ENCODE results near the gene GMDS. TPM values are rescaled to one million over a fixed set of nuclear protein-coding genes. Genes with fewer than 3 reads are reported as not detected.

GMDS gene
- total and polyA plus RNA-seq, 11 donors = 4.5 to 10.7 (median 7.0) TPM

GRCh38 chr6:1744543-1744942 is 500.9 kb downstream of the GMDS start:
- ATAC-seq (no peak), DNase-seq (no peak)
- Histone ChIP-seq H3K27me3 (no peaks in the 10 kb centered on the region), H3K9me3 (no peaks in the 10 kb centered on the region), H3K4me3 (no peak overlapping the region), H3K36me3 (no peaks in the 10 kb centered on the region), H3K4me1 (no peaks in the 10 kb centered on the region), H3K27ac (no peak overlapping the region)
- intact Hi-C loops (cut with DNase I) = no loop called here
- TF ChIP-seq POLR2A (IDR thresholded peaks at IDR 0.05) (no peak), CTCF (IDR thresholded peaks at IDR 0.05) (no peak)
- WGBS, 4 donors = 92 to 97% (median 94%) methylated on average over 8 to 9 of the region's 9 CpGs

GRCh38 chr6:1739680-1740079 is 505.7 kb downstream of the GMDS start:
- Histone ChIP-seq H3K27me3 (no peaks in the 10 kb centered on the region), H3K4me3 (no peak overlapping the region), H3K36me3 (no peaks in the 10 kb centered on the region), H3K4me1 (no peaks in the 10 kb centered on the region), H3K9me3 (no peaks in the 10 kb centered on the region), H3K27ac (no peak overlapping the region)
- ATAC-seq = no peak
- TF ChIP-seq POLR2A (IDR thresholded peaks at IDR 0.05) = no peak
- intact Hi-C loops (cut with DNase I) = no loop called here
- DNase-seq = no peak
- 93 to 98% (median 96%) methylated on average over 2 of the region's 2 CpGs for WGBS, 4 donors

- Histone ChIP-seq H3K27me3 (no peaks in the 10 kb centered on the region), H3K4me1 (no peaks in the 10 kb centered on the region), H3K9me3 (no peaks in the 10 kb centered on the region), H3K4me3 (no peak overlapping the region), H3K36me3 (no peaks in the 10 kb centered on the region), H3K27ac (no peak overlapping the region)
- intact Hi-C loops (cut with DNase I) = no loop called here
- DNase-seq (no peak), ATAC-seq (no peak)
- WGBS, 4 donors = 73 to 88% (median 85%) methylated on average over 5 to 9 of the region's 9 CpGs
- TF ChIP-seq POLR2A (IDR thresholded peaks at IDR 0.05) = no peak
- TF ChIP-seq CTCF (IDR thresholded peaks at IDR 0.05) = no peak
Measured at GRCh38 chr6:1739220-1739619, 506.2 kb downstream of the GMDS start.

- H3K4me1 ChIP-seq = no peaks in the 10 kb centered on the region
- no peak for TF ChIP-seq POLR2A (IDR thresholded peaks at IDR 0.05)
- TF ChIP-seq CTCF (IDR thresholded peaks at IDR 0.05) = no peak
- H3K36me3 ChIP-seq = no peaks in the 10 kb centered on the region
- no peaks in the 10 kb centered on the region for H3K27me3 ChIP-seq
- DNase-seq = no peak
- no peak overlapping the region for H3K4me3 ChIP-seq
- intact Hi-C loops (cut with DNase I) = no loop called here
- WGBS, 4 donors = 65 to 72% (median 71%) methylated on average over 6 of the region's 6 CpGs
- H3K9me3 ChIP-seq = no peaks in the 10 kb centered on the region
- no peak for ATAC-seq
- no peak overlapping the region for H3K27ac ChIP-seq
Measured at GRCh38 chr6:1738558-1739081, 506.8 kb downstream of the GMDS start.

Data from heart left ventricle (tissue), 16 donors.